Activated CD8-positive, alpha-beta T cell treated with anti-CD3 and anti-CD28 coated beads for 36 hours (primary cell): ENCODE data around the gene PIKFYVE. TPM values are rescaled to one million over a fixed set of nuclear protein-coding genes. Genes with fewer than 3 reads are reported as not detected.
A peak's percentile ranks its signal among the peaks of the same experiment; 100 is the strongest.

Experiments
- ATAC-seq: fragments of 200-7000 bp; cut with Tn5 transposase; one replicate; pipeline ENCODE4 v1.10.0; 2021; ENCODE audit warnings: mild to moderate bottlenecking, moderate library complexity
- CTCF ChIA-PET: fragments of 350-600 bp; sonication (Branson Sonifier 250); formaldehyde crosslinking; loops from one replicate; lab custom pipeline; 2021; ENCODE audit warnings: antibody characterized with exemption; lab: Charles Lee
- POLR2A ChIA-PET: fragments of 350-600 bp; sonication (Branson Sonifier 250); formaldehyde crosslinking; loops from one replicate; lab custom pipeline; 2021; ENCODE audit warnings: antibody characterized with exemption; lab: Charles Lee
- DNase-seq: peaks from one replicate; pipeline ENCODE4 v3.0.0-alpha.2; 2020
- H3K27ac Mint-ChIP-seq: one replicate; pipeline ENCODE4 v1.8.0; 2021; ENCODE audit warnings: mild to moderate bottlenecking, mixed read lengths
- H3K27me3 Mint-ChIP-seq: one replicate; pipeline ENCODE4 v1.8.0; 2021; ENCODE audit warnings: mixed read lengths
- H3K36me3 Mint-ChIP-seq: one replicate; pipeline ENCODE4 v1.8.0; 2021; ENCODE audit warnings: low read depth, mixed read lengths
- H3K4me1 Mint-ChIP-seq: one replicate; pipeline ENCODE4 v1.8.0; 2021; ENCODE audit warnings: low read depth, mixed read lengths
- H3K4me3 Mint-ChIP-seq: one replicate; pipeline ENCODE4 v1.8.0; 2021; ENCODE audit warnings: mild to moderate bottlenecking, moderate library complexity, mixed read lengths
- H3K9me3 Mint-ChIP-seq: one replicate; pipeline ENCODE4 v1.8.0; 2021; ENCODE audit warnings: mixed read lengths
- CTCF ChIP-seq: fragments of 200-600 bp; IDR thresholded peaks from one replicate; pipeline ENCODE4 v1.8.0; 2022; ENCODE audit warnings: antibody characterized with exemption, mild to moderate bottlenecking
- intact Hi-C: fragments of 100-400 bp; cut with micrococcal nuclease; formaldehyde crosslinking; loops from one replicate; pipeline ENCODE4 v1.10.0; 2022
- total RNA-seq, 2 experiments: library from RNA; stranded (reverse); gene quantifications; one replicate each; pipeline ENCODE4 v1.2.3, GENCODE V29; 2021

Gene PIKFYVE
- total RNA-seq, 2 experiments from 2014 or later: 16.4 to 16.9 TPM

- ATAC-seq (no peak), DNase-seq (no peak)
- H3K36me3 Mint-ChIP-seq: peaks cover 21% of the 10 kb centered on the region
- no peak for TF ChIP-seq CTCF
- H3K4me1 Mint-ChIP-seq: peaks cover 18% of the 10 kb centered on the region
- no peaks in the 10 kb centered on the region for H3K9me3 Mint-ChIP-seq
- POLR2A ChIA-PET: no interaction called here
- intact Hi-C loops: no loop called here
- CTCF ChIA-PET: no interaction called here
- no peak overlapping the region for H3K27ac Mint-ChIP-seq
- no peak overlapping the region for H3K4me3 Mint-ChIP-seq
- no peaks in the 10 kb centered on the region for H3K27me3 Mint-ChIP-seq
Measured at GRCh38 chr2:208311321-208311720, 45.3 kb downstream of the PIKFYVE start.

GRCh38 chr2:208311954-208312353 lies 45.9 kb downstream of the PIKFYVE start:
- no peak for DNase-seq
- Mint-ChIP-seq H3K4me1 (peaks cover 18% of the 10 kb centered on the region), H3K27ac (no peak overlapping the region), H3K36me3 (peaks cover 23% of the 10 kb centered on the region), H3K9me3 (no peaks in the 10 kb centered on the region), H3K27me3 (no peaks in the 10 kb centered on the region), H3K4me3 (no peak overlapping the region)
- POLR2A ChIA-PET: interaction anchor here (1.0 kb wide), 1 partner anchor 16 kb away, joined by 4 read pairs; no protein-coding TSS in a partner anchor
- intact Hi-C loops: no loop called here
- peak; percentile 83 for ATAC-seq
- no peak for TF ChIP-seq CTCF
- CTCF ChIA-PET: interaction anchor here (1.0 kb wide), 2 partner anchors 136 to 1865 kb away, joined by 3 read pairs; no protein-coding TSS in a partner anchor

DNA sequence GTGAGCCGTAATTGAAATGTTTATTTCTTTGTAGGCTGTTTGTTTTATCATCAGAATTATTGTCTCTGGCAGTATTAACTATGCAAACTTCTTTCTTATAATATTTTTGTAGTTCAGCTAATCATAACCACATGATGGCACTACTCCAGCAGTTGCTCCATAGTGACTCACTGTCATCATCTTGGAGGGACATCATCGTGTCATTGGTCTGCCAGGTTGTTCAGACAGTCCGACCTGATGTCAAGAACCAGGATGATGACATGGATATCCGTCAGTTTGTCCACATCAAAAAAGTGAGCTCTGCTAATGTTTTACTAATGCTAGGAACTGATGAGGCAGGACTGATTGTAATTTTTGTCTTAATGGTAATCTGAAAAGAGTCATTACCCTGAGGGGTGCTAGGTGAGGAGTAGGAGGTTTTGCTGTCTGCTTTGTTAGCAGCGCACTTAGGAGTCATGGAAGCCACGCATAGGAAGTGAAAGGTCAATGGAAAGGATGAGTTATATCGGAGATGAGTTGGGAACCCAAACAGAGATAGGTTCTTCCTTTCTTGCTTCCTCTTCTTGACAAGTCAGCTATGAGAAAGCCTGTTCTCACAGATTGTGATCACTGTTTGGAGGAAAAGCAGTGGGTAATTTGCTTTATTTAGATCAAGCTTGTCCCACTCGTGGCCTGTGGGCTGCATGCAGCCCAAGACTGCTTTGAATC lies 49.2 kb downstream of the PIKFYVE start:
- no peak for TF ChIP-seq CTCF
- peak overlapping the region; percentile 21 for H3K27ac Mint-ChIP-seq
- POLR2A ChIA-PET: interaction anchor here (0.6 kb wide), 1 partner anchor 31 kb away, joined by 3 read pairs; no protein-coding TSS in a partner anchor
- H3K36me3 Mint-ChIP-seq: peaks cover 35% of the 10 kb centered on the region
- H3K9me3 Mint-ChIP-seq: no peaks in the 10 kb centered on the region
- intact Hi-C loops: no loop called here
- ATAC-seq (peak; percentile 49), DNase-seq (no peak)
- H3K27me3 Mint-ChIP-seq: no peaks in the 10 kb centered on the region
- no peak overlapping the region for H3K4me3 Mint-ChIP-seq
- H3K4me1 Mint-ChIP-seq: peaks cover 23% of the 10 kb centered on the region
- CTCF ChIA-PET: no interaction called here

DNA sequence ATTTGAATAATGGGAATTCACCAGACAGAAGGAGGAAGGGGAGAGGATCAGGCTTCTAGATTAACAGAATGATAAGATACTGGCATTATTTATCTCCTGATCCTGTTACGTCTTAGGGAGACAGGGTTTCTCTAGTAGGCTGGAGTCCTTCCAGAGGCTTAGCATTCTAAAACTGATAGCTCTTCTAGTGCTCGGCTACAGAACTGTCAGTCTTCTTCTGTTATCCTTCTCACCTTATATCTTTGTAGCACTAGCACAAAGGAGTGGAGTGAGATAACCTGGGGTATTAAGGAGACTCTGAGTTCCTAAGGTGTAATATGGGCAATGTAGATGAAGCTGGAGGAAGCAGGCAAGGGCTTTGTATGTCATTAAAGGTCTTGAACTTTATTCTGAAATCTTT lies 52.1 kb downstream of the PIKFYVE start:
- Mint-ChIP-seq H3K27me3 (no peaks in the 10 kb centered on the region), H3K9me3 (no peaks in the 10 kb centered on the region), H3K27ac (no peak overlapping the region), H3K4me1 (peaks cover 9% of the 10 kb centered on the region), H3K4me3 (no peak overlapping the region), H3K36me3 (peaks cover 35% of the 10 kb centered on the region)
- intact Hi-C loops: no loop called here
- no peak for TF ChIP-seq CTCF
- no peak for ATAC-seq
- ChIA-PET POLR2A (interaction anchor here (0.6 kb wide), 1 partner anchor 52 kb away, joined by 3 read pairs; the partner anchor contains the start of gene PIKFYVE), CTCF (no interaction called here)
- no peak for DNase-seq

- H3K9me3 Mint-ChIP-seq: no peaks in the 10 kb centered on the region
- peaks cover 43% of the 10 kb centered on the region for H3K36me3 Mint-ChIP-seq
- intact Hi-C loops: no loop called here
- ChIA-PET POLR2A (no interaction called here), CTCF (no interaction called here)
- no peaks in the 10 kb centered on the region for H3K27me3 Mint-ChIP-seq
- DNase-seq (no peak), ATAC-seq (no peak)
- no peak for TF ChIP-seq CTCF
- peaks cover 9% of the 10 kb centered on the region for H3K4me1 Mint-ChIP-seq
- H3K27ac Mint-ChIP-seq: no peak overlapping the region
- H3K4me3 Mint-ChIP-seq: no peak overlapping the region
Measured at GRCh38 chr2:208319391-208319790, 53.3 kb downstream of the PIKFYVE start.
